Activated naive CD8-positive, alpha-beta T cell treated with anti-CD3 and anti-CD28 coated beads, Interleukin-2, amount 10 ng/mL, durations not matched to agents 7 days and 5 days (primary cell): ENCODE data around the gene P2RY14. TPM values are rescaled to one million over a fixed set of nuclear protein-coding genes. Genes with fewer than 3 reads are reported as not detected.
"Not testable (repeated sequence)": the region's sequence is repeated elsewhere in the genome, so short reads cannot be mapped to it uniquely, and the experiment has no call there.

Source experiments
- ATAC-seq: fragments of 150-1000 bp; cut with Tn5 transposase; one replicate; pipeline ENCODE4 v1.10.0; 2021; ENCODE audit warnings: low read depth, moderate library complexity
- POLR2A ChIA-PET: fragments of 350-600 bp; sonication (Branson Sonifier 250); formaldehyde crosslinking; loops from one replicate; lab custom pipeline; 2021; ENCODE audit warnings: antibody characterized with exemption; lab: Charles Lee
- DNase-seq: peaks from one replicate; pipeline ENCODE4 v3.0.0; 2021
- H3K27ac Mint-ChIP-seq: one replicate; pipeline ENCODE4 v1.8.0; 2022; ENCODE audit warnings: mild to moderate bottlenecking, mixed read lengths
- H3K27me3 Mint-ChIP-seq: one replicate; pipeline ENCODE4 v1.8.0; 2022; ENCODE audit warnings: mild to moderate bottlenecking, moderate library complexity, mixed read lengths
- H3K36me3 Mint-ChIP-seq: one replicate; pipeline ENCODE4 v1.8.0; 2021; ENCODE audit warnings: mild to moderate bottlenecking, mixed read lengths
- H3K4me1 Mint-ChIP-seq: one replicate; pipeline ENCODE4 v1.8.0; 2021; ENCODE audit warnings: mixed read lengths
- H3K4me3 Mint-ChIP-seq: one replicate; pipeline ENCODE4 v1.8.0; 2022; ENCODE audit warnings: mild to moderate bottlenecking, moderate library complexity, mixed read lengths
- H3K9me3 Mint-ChIP-seq: one replicate; pipeline ENCODE4 v1.8.0; 2021; ENCODE audit warnings: mixed read lengths
- total RNA-seq, 2 experiments: library from RNA; stranded (reverse); gene quantifications; one replicate each; pipeline ENCODE4 v1.2.3, GENCODE V29; 2021

The P2RY14 gene
- total RNA-seq, 2 experiments from 2014 or later: 1.2 to 1.9 TPM

DNA sequence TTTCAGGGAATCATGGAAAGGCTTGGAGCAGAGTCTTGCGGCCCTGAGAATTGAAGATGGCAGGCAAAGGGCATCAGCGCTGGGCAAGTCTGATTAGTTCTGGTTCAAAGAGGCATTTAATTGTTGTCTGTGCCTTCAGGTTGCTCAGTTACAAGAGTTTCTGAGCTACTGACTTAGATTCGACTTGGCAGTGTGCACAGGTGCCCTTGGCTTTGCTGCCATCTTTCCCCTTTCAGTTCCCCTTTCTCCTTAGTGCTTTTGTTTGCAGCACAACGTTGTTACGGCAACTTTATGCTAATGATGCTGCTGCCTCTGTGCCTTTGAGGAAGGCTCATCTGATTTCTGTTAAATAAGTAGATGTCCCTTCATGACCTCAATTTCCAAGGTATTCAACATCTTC is 12.5 kb downstream of the P2RY14 start:
- H3K4me3 Mint-ChIP-seq: no peak overlapping the region
- H3K9me3 Mint-ChIP-seq: no peaks in the 10 kb centered on the region
- H3K36me3 Mint-ChIP-seq: peaks cover 12% of the 10 kb centered on the region
- DNase-seq (no peak), ATAC-seq (no peak)
- POLR2A ChIA-PET: no interaction called here
- H3K27me3 Mint-ChIP-seq: no peaks in the 10 kb centered on the region
- peaks cover 39% of the 10 kb centered on the region for H3K4me1 Mint-ChIP-seq
- no peak overlapping the region for H3K27ac Mint-ChIP-seq

DNA sequence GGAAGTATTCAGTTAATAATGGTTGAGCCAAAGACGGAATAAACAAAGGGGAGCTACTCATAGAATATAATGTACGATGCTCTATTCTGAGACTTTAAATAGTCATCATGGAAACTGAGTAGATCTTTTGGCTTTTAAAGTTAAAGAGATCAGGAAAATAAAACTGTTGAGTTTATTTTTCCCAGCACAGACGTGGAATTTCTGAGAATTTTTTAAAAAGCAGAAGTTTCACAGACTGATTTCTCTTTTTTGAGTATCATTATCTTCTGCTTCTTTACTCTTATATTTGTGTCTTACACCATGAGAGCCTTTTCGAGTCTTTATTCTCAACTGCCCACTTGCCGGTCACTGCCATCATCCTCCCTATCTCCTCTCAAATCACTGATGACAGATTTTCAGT is 13.2 kb downstream of the P2RY14 start:
- peaks cover 36% of the 10 kb centered on the region for H3K4me1 Mint-ChIP-seq
- no peak overlapping the region for H3K27ac Mint-ChIP-seq
- H3K27me3 Mint-ChIP-seq: no peaks in the 10 kb centered on the region
- H3K9me3 Mint-ChIP-seq: no peaks in the 10 kb centered on the region
- ATAC-seq (no peak), DNase-seq (no peak)
- peaks cover 12% of the 10 kb centered on the region for H3K36me3 Mint-ChIP-seq
- POLR2A ChIA-PET: no interaction called here
- no peak overlapping the region for H3K4me3 Mint-ChIP-seq

DNA sequence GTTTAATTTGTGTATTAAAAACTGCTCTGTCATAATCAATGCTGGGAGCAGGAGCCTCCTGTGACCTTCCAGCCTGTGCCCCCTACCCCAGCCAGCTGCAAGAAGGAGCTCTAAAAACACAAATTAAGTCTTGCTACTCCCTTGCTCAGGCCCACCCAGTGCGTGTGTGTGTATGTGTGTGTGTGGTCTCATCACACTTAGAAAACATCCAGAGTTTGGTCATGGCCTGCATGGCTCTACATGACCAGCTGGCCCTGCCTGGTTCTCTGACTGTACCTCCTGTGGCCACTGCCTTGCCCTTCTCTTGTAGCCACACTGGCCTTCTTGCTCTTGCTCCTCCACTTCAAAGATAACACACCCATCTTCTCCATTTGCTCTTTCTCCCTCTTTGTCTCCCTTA is 13.7 kb downstream of the P2RY14 start:
- POLR2A ChIA-PET: no interaction called here
- no peaks in the 10 kb centered on the region for H3K27me3 Mint-ChIP-seq
- DNase-seq: no peak
- H3K4me1 Mint-ChIP-seq: peaks cover 31% of the 10 kb centered on the region
- H3K27ac Mint-ChIP-seq: peak overlapping the region; percentile 17
- H3K4me3 Mint-ChIP-seq: no peak overlapping the region
- no peak for ATAC-seq
- H3K36me3 Mint-ChIP-seq: peaks cover 9% of the 10 kb centered on the region
- H3K9me3 Mint-ChIP-seq: no peaks in the 10 kb centered on the region

DNA sequence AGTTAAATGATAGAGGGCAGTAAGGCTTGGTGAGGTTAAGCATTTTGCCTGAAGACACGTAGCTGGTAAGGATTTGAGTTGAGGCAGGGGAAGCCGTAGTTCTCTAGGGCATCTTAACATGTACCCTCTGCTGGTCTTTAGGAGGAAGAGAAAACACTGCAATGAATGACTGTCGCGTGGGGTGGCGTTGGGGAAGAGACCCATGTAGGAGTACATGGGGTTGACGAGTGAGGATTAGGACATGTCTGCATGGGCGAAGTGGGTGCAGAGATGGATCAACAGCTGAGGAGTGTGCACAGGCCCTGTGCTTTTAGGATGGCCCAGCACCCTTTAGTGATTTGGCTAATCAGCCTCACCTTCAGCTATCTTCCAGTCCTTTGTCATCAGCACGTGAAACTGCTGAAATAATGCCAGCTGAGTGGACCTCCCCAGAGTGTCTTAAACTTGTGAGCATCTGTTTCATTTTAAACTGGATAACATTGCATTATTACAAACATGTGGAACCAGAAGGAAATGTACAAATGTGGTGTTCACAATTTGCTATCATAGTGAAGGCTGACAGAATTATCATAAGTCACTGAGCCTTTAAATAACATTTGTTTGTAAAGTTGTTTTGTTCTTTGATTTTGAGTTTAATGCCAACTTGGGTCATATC is 15.3 kb downstream of the P2RY14 start:
- peaks cover 19% of the 10 kb centered on the region for H3K4me1 Mint-ChIP-seq
- POLR2A ChIA-PET: no interaction called here
- ATAC-seq: no peak
- H3K27me3 Mint-ChIP-seq: no peaks in the 10 kb centered on the region
- no peaks in the 10 kb centered on the region for H3K9me3 Mint-ChIP-seq
- H3K4me3 Mint-ChIP-seq: no peak overlapping the region
- no peak overlapping the region for H3K27ac Mint-ChIP-seq
- DNase-seq: no peak
- peaks cover 7% of the 10 kb centered on the region for H3K36me3 Mint-ChIP-seq

DNA sequence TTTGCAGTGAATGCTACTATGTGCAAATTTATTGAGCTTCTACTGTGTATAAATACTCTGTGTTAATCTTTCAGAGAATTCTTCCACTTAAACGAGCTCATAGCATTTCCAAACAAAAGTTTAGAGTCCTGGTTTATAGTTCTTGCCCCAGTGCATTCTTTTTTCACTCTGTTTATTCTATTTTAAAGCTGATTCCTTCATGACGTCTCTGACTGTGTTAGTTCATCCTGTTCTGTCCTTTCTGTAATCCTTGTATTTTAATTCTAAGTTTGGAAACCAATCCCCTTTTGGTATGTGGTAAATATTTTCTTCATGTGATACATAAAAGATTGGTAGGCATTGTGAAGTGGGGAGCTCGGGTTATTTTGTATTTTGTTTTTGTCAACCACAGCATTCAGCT is 18.7 kb downstream of the P2RY14 start:
- H3K36me3 Mint-ChIP-seq: peaks cover 4% of the 10 kb centered on the region
- H3K4me1 Mint-ChIP-seq: peaks cover 4% of the 10 kb centered on the region
- H3K27me3 Mint-ChIP-seq: no peaks in the 10 kb centered on the region
- H3K4me3 Mint-ChIP-seq: no peak overlapping the region
- DNase-seq: no peak
- no peak for ATAC-seq
- POLR2A ChIA-PET: no interaction called here
- H3K9me3 Mint-ChIP-seq: no peaks in the 10 kb centered on the region
- no peak overlapping the region for H3K27ac Mint-ChIP-seq

DNA sequence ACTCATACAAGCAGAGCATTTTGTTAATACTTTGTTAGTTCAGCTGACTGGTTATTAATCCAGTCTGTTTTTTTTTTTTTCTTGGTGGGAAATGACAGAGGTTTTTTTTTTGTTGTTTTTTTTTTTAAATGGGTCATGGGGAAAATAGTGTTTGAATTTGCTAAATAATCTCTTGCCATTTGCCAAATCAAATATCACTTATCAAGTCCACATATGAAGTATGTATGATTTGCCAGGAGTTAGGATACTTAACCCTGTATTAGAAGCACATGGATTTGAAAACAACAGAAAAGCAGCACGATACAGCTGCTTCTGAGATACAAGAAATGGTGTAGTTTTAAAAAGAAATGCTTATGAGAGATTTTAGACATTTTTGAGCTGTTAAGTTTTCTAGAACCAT is 21.6 kb downstream of the P2RY14 start:
- H3K36me3 Mint-ChIP-seq: no peaks in the 10 kb centered on the region
- no peaks in the 10 kb centered on the region for H3K27me3 Mint-ChIP-seq
- POLR2A ChIA-PET: interaction anchor here (0.6 kb wide), 1 partner anchor 563 kb away, joined by 3 read pairs; no protein-coding TSS in a partner anchor
- no peak overlapping the region for H3K27ac Mint-ChIP-seq
- no peak for ATAC-seq
- H3K4me1 Mint-ChIP-seq: no peaks in the 10 kb centered on the region
- no peak for DNase-seq
- no peak overlapping the region for H3K4me3 Mint-ChIP-seq
- H3K9me3 Mint-ChIP-seq: no peaks in the 10 kb centered on the region

DNA sequence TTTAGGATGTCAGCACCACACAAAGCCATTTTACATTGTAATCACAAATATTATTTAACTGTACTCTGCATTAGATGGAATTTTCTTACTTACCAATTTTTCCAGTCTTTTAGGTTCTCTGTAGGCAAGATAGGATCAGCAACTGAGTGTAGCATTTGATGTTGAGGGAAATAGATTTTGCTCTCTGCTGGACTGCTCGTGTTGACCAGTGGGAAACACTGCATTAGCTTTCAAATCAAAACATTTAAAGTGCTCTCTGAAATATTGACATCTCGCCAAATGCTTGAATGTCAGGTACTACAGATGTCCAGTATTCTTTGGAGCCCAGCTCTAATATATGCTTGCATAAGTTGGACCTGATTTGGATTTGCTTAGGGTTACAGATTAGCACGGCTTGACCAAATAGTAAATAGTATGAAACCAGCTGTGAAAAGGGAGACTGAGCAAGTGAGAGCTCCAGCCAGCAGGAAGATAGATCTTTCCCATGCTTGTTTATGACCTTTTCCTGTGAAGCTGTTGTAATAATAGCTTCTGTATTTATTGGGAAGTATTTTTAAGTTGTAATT is 29.5 kb downstream of the P2RY14 start:
- H3K4me3 Mint-ChIP-seq: no peak overlapping the region
- ATAC-seq: no peak
- peaks cover 5% of the 10 kb centered on the region for H3K36me3 Mint-ChIP-seq
- no peaks in the 10 kb centered on the region for H3K9me3 Mint-ChIP-seq
- POLR2A ChIA-PET: no interaction called here
- H3K27me3 Mint-ChIP-seq: no peaks in the 10 kb centered on the region
- H3K4me1 Mint-ChIP-seq: peaks cover 2% of the 10 kb centered on the region
- H3K27ac Mint-ChIP-seq: no peak overlapping the region
- DNase-seq: no peak

DNA sequence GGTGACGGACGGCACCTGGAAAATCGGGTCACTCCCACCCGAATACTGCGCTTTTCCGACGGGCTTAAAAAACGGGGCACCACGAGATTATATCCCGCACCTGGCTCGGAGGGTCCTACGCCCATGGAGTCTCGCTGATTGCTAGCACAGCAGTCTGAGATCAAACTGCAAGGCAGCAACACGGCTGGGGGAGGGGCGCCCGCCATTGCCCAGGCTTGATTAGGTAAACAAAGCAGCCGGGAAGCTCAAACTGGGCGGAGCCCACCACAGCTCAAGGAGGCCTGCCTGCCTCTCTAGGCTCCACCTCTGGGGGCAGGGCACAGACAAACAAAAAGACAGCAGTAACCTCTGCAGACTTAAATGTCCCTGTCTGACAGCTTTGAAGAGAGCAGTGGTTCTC is 36.3 kb downstream of the P2RY14 start:
- H3K27ac Mint-ChIP-seq, H3K27me3 Mint-ChIP-seq, H3K4me1 Mint-ChIP-seq, H3K4me3 Mint-ChIP-seq, H3K9me3 Mint-ChIP-seq, POLR2A ChIA-PET, ATAC-seq, H3K36me3 Mint-ChIP-seq, DNase-seq: not testable (repeated sequence)

DNA sequence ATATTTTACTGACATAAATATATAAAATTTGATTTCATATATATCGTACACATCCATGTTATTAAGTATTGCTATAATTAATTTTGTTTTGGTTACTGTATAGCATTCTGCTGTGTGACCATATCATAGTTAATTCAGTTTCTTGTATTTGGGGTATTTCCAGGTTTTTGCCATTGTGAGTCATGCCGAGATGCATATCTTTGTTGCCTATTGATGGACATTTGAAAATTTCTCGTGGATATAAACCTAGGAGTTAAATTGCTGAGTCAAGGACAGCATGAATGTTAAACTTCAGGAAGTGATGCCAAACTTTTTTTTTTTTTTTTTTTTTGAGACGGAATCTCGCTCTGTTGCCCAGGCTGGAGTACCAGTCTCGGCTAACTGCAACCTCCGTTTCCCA is 41.6 kb downstream of the P2RY14 start:
- Mint-ChIP-seq H3K27me3 (no peaks in the 10 kb centered on the region), H3K9me3 (no peaks in the 10 kb centered on the region)

DNA sequence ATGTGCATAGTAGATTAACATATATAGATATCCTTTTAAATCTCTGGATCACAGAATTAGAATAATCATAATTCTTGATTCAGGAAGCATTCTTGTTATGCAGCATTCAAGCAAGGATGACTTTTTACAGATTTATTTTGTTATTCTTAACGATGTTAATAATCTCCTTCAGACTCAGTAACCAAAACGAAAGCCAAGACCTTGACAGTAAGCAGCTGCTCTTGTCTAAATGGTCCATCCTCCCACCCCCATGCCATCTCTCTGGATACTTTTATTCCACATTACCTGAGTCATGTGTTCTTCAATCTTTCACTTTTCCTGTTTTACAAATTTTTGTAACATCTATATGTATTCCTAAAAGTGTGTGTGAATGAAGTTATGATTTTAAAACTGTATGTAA is 42.0 kb downstream of the P2RY14 start:
- POLR2A ChIA-PET: no interaction called here
- Mint-ChIP-seq H3K36me3 (peaks cover 7% of the 10 kb centered on the region), H3K4me1 (peaks cover 3% of the 10 kb centered on the region), H3K9me3 (no peaks in the 10 kb centered on the region), H3K27ac (no peak overlapping the region), H3K27me3 (no peaks in the 10 kb centered on the region), H3K4me3 (no peak overlapping the region)
- DNase-seq: no peak
- ATAC-seq: no peak

More for the DNA sequence above, 41.6 kb downstream of the P2RY14 start:
- no peak for ATAC-seq
- Mint-ChIP-seq H3K4me1 (peaks cover 3% of the 10 kb centered on the region), H3K4me3 (no peak overlapping the region), H3K36me3 (peaks cover 7% of the 10 kb centered on the region), H3K27ac (no peak overlapping the region)
- DNase-seq: no peak
- POLR2A ChIA-PET: no interaction called here

DNA sequence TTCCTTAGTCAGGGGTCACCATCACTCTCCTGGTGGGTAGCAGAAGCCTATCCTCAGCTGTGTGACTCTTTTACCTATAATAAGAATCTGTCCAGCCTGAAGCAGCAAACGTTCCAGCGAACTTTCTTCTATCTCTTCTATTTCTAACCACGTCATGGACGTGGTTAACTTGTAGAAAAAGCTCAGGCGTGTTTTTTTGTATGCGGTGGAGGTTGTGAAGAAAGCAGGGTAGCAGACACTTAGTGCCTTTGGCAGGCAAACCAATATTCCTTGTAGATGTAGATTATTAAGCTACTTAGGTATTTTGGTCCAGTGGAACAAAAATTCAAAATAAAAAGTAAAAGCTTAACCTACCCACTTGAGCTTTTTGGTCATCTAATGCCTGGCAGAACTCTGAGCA is 43.5 kb downstream of the P2RY14 start:
- ATAC-seq: no peak
- POLR2A ChIA-PET: no interaction called here
- H3K36me3 Mint-ChIP-seq: peaks cover 4% of the 10 kb centered on the region
- DNase-seq: no peak
- peaks cover 15% of the 10 kb centered on the region for H3K4me1 Mint-ChIP-seq
- H3K9me3 Mint-ChIP-seq: no peaks in the 10 kb centered on the region
- no peak overlapping the region for H3K4me3 Mint-ChIP-seq
- H3K27me3 Mint-ChIP-seq: no peaks in the 10 kb centered on the region
- no peak overlapping the region for H3K27ac Mint-ChIP-seq

DNA sequence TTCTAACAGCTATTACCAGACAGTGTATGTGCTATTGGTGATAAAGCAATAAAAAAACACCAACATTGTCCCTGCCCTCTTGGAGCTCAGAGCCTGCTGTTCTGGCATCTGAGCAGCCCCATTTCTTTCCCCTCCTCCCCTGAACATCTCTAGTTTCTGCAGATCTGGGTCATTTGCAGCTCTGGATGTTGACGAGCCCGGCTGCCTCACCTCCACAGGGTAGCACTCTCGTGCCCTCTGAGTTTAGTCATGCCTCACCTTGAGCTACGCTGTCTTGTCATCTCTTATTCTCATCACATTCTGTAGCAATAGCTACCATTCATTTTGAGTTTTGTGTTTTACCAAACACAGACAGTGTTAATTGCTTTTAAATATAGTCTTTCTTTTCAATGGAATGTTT is 45.4 kb downstream of the P2RY14 start:
- Mint-ChIP-seq H3K27ac (no peak overlapping the region), H3K4me3 (no peak overlapping the region), H3K9me3 (no peaks in the 10 kb centered on the region), H3K27me3 (no peaks in the 10 kb centered on the region), H3K36me3 (peaks cover 4% of the 10 kb centered on the region), H3K4me1 (peaks cover 24% of the 10 kb centered on the region)
- DNase-seq: no peak
- POLR2A ChIA-PET: no interaction called here
- no peak for ATAC-seq

DNA sequence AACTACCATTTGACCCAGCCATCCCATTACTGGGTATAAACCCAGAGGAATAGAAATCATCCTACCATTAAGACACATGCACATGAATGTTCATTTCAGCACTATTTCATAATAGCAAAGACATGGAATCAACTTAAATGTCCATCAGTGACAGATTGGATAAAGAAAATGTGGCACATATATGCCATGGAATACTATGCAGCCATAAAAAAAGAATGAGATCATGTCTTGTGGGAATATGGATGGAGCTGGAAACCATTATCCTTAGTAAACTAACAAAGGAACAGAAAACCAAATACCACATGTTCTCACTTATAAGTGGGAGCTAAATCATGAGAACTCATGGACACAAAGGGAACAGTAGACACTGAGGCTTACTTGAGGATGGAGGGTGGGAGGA is 45.9 kb downstream of the P2RY14 start:
- H3K36me3 Mint-ChIP-seq, H3K27ac Mint-ChIP-seq, ATAC-seq, H3K4me3 Mint-ChIP-seq, DNase-seq, H3K27me3 Mint-ChIP-seq, POLR2A ChIA-PET, H3K9me3 Mint-ChIP-seq: not testable (repeated sequence)
- peaks cover 30% of the 10 kb centered on the region for H3K4me1 Mint-ChIP-seq

DNA sequence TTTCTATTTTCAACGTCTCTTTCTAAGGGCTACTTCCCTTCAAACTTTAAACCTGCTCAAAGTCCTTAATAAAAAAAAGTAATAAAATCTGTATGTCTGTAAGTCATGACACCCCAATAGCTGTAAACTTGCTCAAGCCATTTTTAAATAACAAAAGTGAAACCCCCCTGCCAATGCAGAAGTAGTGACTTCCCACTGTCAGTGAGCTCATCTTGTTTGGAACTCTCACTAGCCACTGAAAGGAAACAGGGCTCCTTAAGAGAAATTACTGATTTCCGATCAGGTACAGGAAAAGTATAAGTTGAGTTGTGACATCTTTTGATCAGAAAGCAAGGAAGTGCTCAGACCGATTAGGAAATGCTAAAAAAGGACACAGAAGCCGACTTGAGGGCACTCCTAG is 47.7 kb downstream of the P2RY14 start:
- peaks cover 9% of the 10 kb centered on the region for H3K36me3 Mint-ChIP-seq
- H3K4me3 Mint-ChIP-seq: peak overlapping the region; percentile 54
- H3K4me1 Mint-ChIP-seq: peaks cover 42% of the 10 kb centered on the region
- peak overlapping the region; percentile 74 for H3K27ac Mint-ChIP-seq
- no peak for DNase-seq
- no peaks in the 10 kb centered on the region for H3K9me3 Mint-ChIP-seq
- peak; percentile 35 for ATAC-seq
- H3K27me3 Mint-ChIP-seq: no peaks in the 10 kb centered on the region
- POLR2A ChIA-PET: interaction anchor here (0.9 to 1.3 kb wide), 4 partner anchors 30 to 51 kb away, joined by 3 to 5 read pairs (median 4); partner anchors contain the start of gene P2RY14
